Endothelial cell of umbilical vein (primary cell): ENCODE measurements around the gene OR2H1. TPM values are rescaled to one million over a fixed set of nuclear protein-coding genes. Genes with fewer than 3 reads are reported as not detected.

Experiments
- BruUV-seq: library from RNA; stranded (reverse); fragments of 400-500 nt; replicated peaks from 2 replicates; lab custom pipeline; 2021; lab: Mats Ljungman, UMichigan
- CTCF ChIA-PET: fragments of 300-600, 350-600 bp; sonication (Branson Sonifier 250); formaldehyde crosslinking; loops from one replicate; lab custom pipeline; 2021; ENCODE audit warnings: antibody characterized with exemption, inconsistent platforms; lab: Charles Lee
- POLR2A ChIA-PET: fragments of 300-600, 350-600 bp; sonication (Branson Sonifier 250); formaldehyde crosslinking; loops from one replicate; lab custom pipeline; 2021; ENCODE audit warnings: antibody characterized with exemption, inconsistent platforms; lab: Charles Lee
- DNase-seq: peaks from one replicate; pipeline ENCODE4 v3.0.0-alpha.2; 2011; ENCODE audit warnings: low read depth, low spot score
- FAIRE-seq: peaks from 2 replicates; lab custom pipeline; 2011; peaks lifted over from hg19 to GRCh38; lab: Jason Lieb, UNC
- H2AFZ ChIP-seq: 2 replicates; pipeline ENCODE4 v1.6.0; 2012; ENCODE audit warnings: low read depth, low read length, control low read depth, inconsistent platforms
- H3K27ac ChIP-seq: 2 replicates; pipeline ENCODE4 v1.5.1; 2011; ENCODE audit warnings: low read depth, mild to moderate bottlenecking, control low read depth, low read length, moderate library complexity; ENCODE audit not compliant: insufficient read depth
- H3K27me3 ChIP-seq, 2 experiments: 2 replicates each; pipeline versions ENCODE4 v1.6.0 to v1.6.1; 2011; ENCODE audit warnings: low read length in 2 of 2, mixed read lengths in 1 of 2; ENCODE audit not compliant: control insufficient read depth in 2 of 2, insufficient read depth in 2 of 2
- H3K36me3 ChIP-seq, 2 experiments: 2 replicates in 1 of 2; 3 replicates in 1 of 2; pipeline ENCODE4 v1.5.1; 2011; ENCODE audit warnings: low read length in 2 of 2, mild to moderate bottlenecking in 1 of 2, moderate library complexity in 1 of 2; ENCODE audit not compliant: control insufficient read depth in 2 of 2, insufficient read depth in 2 of 2; ENCODE audit errors: extremely low read depth in 1 of 2
- H3K4me1 ChIP-seq: 3 replicates; pipeline ENCODE4 v1.5.1; 2011; ENCODE audit warnings: mild to moderate bottlenecking, low read length; ENCODE audit not compliant: control insufficient read depth, insufficient read depth; ENCODE audit errors: extremely low read depth
- H3K4me2 ChIP-seq: 2 replicates; pipeline ENCODE4 v1.6.1; 2011; ENCODE audit warnings: low read length, control low read depth, mixed read lengths; ENCODE audit not compliant: insufficient read depth
- H3K4me3 ChIP-seq, 3 experiments: fragments of 200-600 bp in 1 of 3; sonication (generic), shearing (Covaris generic) in 1 of 3; replicated peaks in 1 of 3; 2 replicates each; pipeline ENCODE4 v1.5.1; 2011 to 2016; ENCODE audit warnings: control low read depth in 3 of 3, low read length in 3 of 3, mild to moderate bottlenecking in 2 of 3, inconsistent platforms in 1 of 3, low read depth in 1 of 3, moderate library complexity in 1 of 3; ENCODE audit not compliant: insufficient read depth in 1 of 3
- H3K79me2 ChIP-seq: 2 replicates; pipeline ENCODE4 v1.6.0; 2012; ENCODE audit warnings: low read length, inconsistent platforms; ENCODE audit not compliant: control insufficient read depth, insufficient read depth
- H3K9ac ChIP-seq: replicated peaks from 2 replicates; pipeline ENCODE3; 2011; ENCODE audit warnings: low read length, control low read depth; ENCODE audit not compliant: insufficient read depth; ENCODE audit errors: extremely low read depth
- H3K9me1 ChIP-seq: replicated peaks from 3 replicates; pipeline ENCODE4 v1.6.0; 2011; ENCODE audit warnings: mild to moderate bottlenecking, low read length; ENCODE audit not compliant: control insufficient read depth, insufficient read depth; ENCODE audit errors: extremely low read depth
- H3K9me3 ChIP-seq: replicated peaks from 2 replicates; pipeline ENCODE4 v1.5.1; 2012; ENCODE audit warnings: low read length, inconsistent platforms; ENCODE audit not compliant: control insufficient read depth, insufficient read depth
- H4K20me1 ChIP-seq: replicated peaks from 2 replicates; pipeline ENCODE3; 2011; ENCODE audit warnings: mild to moderate bottlenecking, low read length; ENCODE audit not compliant: control insufficient read depth, insufficient read depth; ENCODE audit errors: extremely low read depth
- EZH2 ChIP-seq: IDR thresholded peaks from 2 replicates; pipeline ENCODE4 v1.6.1; 2012; ENCODE audit warnings: borderline replicate concordance, low read depth, mild to moderate bottlenecking, moderate library complexity, low read length, inconsistent platforms; ENCODE audit not compliant: severe bottlenecking
- FOS ChIP-seq: IDR thresholded peaks from 2 replicates; pipeline ENCODE4 v1.6.1; 2011; ENCODE audit warnings: mild to moderate bottlenecking, low read length, moderate library complexity, borderline replicate concordance; ENCODE audit not compliant: insufficient read depth
- GATA2 ChIP-seq: IDR thresholded peaks from 2 replicates; pipeline ENCODE4 v1.7.0; 2011; ENCODE audit warnings: low read depth, mild to moderate bottlenecking, moderate library complexity, mixed read lengths, low read length; ENCODE audit not compliant: insufficient read length, insufficient read depth
- JUN ChIP-seq: IDR thresholded peaks from 2 replicates; pipeline ENCODE4 v1.6.1; 2011; ENCODE audit warnings: borderline replicate concordance, low read depth; ENCODE audit not compliant: insufficient read length, insufficient read depth
- MAX ChIP-seq: IDR thresholded peaks from 2 replicates; pipeline ENCODE4 v1.6.1; 2011; ENCODE audit not compliant: insufficient read depth, insufficient read length
- MYC ChIP-seq: IDR thresholded peaks from one replicate; pipeline ENCODE4 v1.6.1; 2011; ENCODE audit warnings: mild to moderate bottlenecking, low read depth, low read length
- POLR2A ChIP-seq: IDR thresholded peaks from 2 replicates; pipeline ENCODE4 v1.6.1; 2012; ENCODE audit warnings: low read depth, mild to moderate bottlenecking, control low read depth, low read length
- POLR2AphosphoS5 ChIP-seq: IDR thresholded peaks from 2 replicates; pipeline ENCODE4 v1.6.1; 2012; ENCODE audit warnings: low read depth, mild to moderate bottlenecking, control low read depth, low read length, moderate library complexity; ENCODE audit not compliant: insufficient read depth
- dilution Hi-C: fragments of 300-500 bp; cut with MboI; formaldehyde crosslinking; loops from one replicate; pipeline ENCODE4 v1.15.0; 2019; ENCODE audit warnings: low sequenced_read_pairs; ENCODE audit not compliant: extremely low pct_ligation_motif_present
- intact Hi-C: fragments of 100-400 bp; cut with micrococcal nuclease; formaldehyde crosslinking; loops from one replicate; pipeline ENCODE4 v1.10.0; 2022
- polyA plus RNA-seq, 4 experiments: library from polyadenylated mRNA; depleted of rRNA in 3 of 4; stranded (reverse) in 3 of 4; unstranded in 1 of 4; fragments of >200 nt; gene quantifications; 2 replicates each; pipeline versions ENCODE4 v1.2.1 to v1.2.3, GENCODE V29; 2011 to 2012; ENCODE audit warnings: missing spikeins in 1 of 4
- total RNA-seq: library from RNA; stranded (reverse); gene quantifications from 2 replicates; pipeline ENCODE4 v1.2.3, GENCODE V29; 2021
- TF ChIP-seq, protein P1 (sequence below), 2 donors: IDR thresholded peaks; 1 replicate in 1 of 2; 2 replicates in 1 of 2; pipeline ENCODE4 v1.5.1; 2011; ENCODE audit warnings: low read length in 2 of 2, mild to moderate bottlenecking in 2 of 2, moderate library complexity in 2 of 2, control low read depth in 1 of 2, inconsistent platforms in 1 of 2, low read depth in 1 of 2; ENCODE audit not compliant: insufficient read depth in 1 of 2; ENCODE audit errors: extremely low read depth in 1 of 2

Gene OR2H1
- total and polyA plus RNA-seq, 2 donors (not counting 3 experiments of a cell fraction or from before 2014, with no cell fraction given) = not detected

DNA sequence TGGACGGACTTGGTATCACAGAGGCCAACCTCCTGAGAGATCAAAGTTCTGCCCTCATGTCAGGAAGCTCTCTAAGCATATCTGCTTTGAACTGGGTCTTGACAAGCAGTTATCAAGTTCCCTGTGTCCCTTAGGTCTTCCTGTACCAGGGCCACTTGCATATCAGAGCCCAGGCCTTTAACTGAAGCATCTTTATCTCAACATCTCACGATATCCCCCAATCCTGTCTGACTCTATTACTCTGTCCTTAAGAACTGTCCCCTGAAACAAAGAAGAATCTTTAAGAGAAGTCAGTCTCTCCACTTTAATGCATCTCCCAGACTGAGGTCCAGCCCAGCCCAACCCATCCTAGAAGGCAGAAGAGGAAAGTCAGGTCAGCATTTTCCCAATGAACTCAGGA, 22.6 kb downstream of the OR2H1 start:
- Histone ChIP-seq H3K79me2 (no peaks in the 10 kb centered on the region), H3K9me3 (no peaks in the 10 kb centered on the region), H2AFZ (no peak overlapping the region), H3K9ac (no peak overlapping the region), H3K4me2 (no peak overlapping the region), H4K20me1 (no peaks in the 10 kb centered on the region), H3K27me3 (no peaks in the 10 kb centered on the region), H3K9me1 (no peaks in the 10 kb centered on the region), H3K27ac (no peak overlapping the region), H3K36me3 (no peaks in the 10 kb centered on the region), H3K4me3 (no peak overlapping the region), H3K4me1 (no peaks in the 10 kb centered on the region)
- BruUV-seq = no TSS peak
- CTCF ChIA-PET = no interaction called here
- DNase-seq (no peak), FAIRE-seq (no peak)
- intact Hi-C loops = no loop called here
- POLR2A ChIA-PET = no interaction called here
- dilution Hi-C loops = no loop called here
- TF ChIP-seq MAX (no peak), POLR2A (no peak), POLR2AphosphoS5 (no peak), GATA2 (no peak), JUN (no peak), EZH2 (no peak), FOS (no peak), MYC (no peak)
- TF ChIP-seq, protein P1, sequence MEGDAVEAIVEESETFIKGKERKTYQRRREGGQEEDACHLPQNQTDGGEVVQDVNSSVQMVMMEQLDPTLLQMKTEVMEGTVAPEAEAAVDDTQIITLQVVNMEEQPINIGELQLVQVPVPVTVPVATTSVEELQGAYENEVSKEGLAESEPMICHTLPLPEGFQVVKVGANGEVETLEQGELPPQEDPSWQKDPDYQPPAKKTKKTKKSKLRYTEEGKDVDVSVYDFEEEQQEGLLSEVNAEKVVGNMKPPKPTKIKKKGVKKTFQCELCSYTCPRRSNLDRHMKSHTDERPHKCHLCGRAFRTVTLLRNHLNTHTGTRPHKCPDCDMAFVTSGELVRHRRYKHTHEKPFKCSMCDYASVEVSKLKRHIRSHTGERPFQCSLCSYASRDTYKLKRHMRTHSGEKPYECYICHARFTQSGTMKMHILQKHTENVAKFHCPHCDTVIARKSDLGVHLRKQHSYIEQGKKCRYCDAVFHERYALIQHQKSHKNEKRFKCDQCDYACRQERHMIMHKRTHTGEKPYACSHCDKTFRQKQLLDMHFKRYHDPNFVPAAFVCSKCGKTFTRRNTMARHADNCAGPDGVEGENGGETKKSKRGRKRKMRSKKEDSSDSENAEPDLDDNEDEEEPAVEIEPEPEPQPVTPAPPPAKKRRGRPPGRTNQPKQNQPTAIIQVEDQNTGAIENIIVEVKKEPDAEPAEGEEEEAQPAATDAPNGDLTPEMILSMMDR (IDR thresholded peaks at IDR 0.05; ENCODE audit: extremely low read depth in 1 of 2, insufficient read depth in 1 of 2, low read depth in 1 of 2, low read length in 2 of 2) = no peak
